Stimulated activated CD4-positive, alpha-beta T cell treated with anti-CD3 and anti-CD28 coated beads, Interleukin-1b, Interleukin-23, amount 100 ng/mL, for 24 hours (primary cell): ENCODE measurements around the gene ELOVL2.
"Not testable (repeated sequence)": the region's sequence is repeated elsewhere in the genome, so short reads cannot be mapped to it uniquely, and the experiment has no call there.

ENCODE experiments used
- DNase-seq, 4 experiments: peaks; one replicate each; pipeline ENCODE4 v3.0.0-alpha.2; 2020; ENCODE audit warnings: low read depth in 4 of 4, low spot score in 1 of 4

ELOVL2 gene

DNA sequence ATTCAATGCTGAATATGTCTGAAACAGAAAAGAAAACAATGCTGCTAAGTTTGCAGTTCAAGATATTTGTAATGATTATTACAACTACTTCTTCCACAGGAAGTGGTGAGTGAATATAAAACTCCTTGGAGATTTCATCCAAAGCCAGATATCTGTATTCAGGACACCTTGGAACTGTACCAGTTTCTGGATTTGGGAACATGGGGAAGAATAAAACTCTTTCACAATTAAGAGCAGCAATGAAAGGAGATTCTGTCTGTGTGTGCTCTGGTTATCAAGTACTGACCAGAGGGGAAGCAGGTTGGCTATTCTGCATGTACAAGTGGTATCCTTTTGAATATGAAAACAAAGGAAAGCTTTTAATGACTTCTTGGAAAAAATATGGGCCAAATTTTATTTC is 21.1 kb downstream of the ELOVL2 start:
- DNase-seq: no peak

DNA sequence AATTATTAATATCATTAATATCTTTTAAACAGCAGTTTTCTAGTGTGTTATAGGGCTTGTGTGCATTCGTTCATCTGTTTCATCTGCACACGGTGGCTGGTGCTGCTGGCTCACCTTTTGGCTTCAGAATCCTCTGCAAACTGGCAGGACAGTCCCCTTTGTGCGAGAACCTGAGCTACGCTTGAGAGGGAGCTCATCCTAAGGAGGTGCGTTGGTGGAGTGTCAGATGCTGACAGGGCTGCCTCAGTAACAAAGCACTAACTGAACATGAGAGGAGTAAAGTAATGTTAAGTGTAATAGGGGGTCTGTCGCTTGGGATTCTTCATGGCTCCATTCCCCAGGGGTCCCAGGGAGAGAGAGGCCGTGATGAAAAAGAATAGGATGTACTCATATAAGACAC is 22.4 kb downstream of the ELOVL2 start:
- DNase-seq: no peak

DNA sequence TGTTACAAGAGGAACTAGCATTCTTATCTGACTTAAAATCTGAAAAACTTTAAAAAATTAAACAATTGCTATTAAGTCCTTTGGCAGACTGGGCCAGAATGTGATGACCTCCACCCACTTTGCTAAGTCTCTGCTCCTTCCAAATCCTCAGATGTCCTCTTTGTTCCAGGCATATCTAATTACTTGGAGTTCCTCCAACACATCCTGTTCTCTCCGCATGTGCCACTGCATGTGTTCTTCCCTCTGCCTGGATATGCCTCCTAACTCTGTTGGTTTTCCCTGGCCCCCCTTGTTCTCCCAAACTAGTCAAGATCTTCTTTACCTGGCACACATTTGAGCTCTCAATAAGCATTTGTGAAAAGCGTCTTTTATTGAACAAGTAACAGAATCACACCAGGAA is 23.1 kb downstream of the ELOVL2 start:
- DNase-seq: no peak

DNA sequence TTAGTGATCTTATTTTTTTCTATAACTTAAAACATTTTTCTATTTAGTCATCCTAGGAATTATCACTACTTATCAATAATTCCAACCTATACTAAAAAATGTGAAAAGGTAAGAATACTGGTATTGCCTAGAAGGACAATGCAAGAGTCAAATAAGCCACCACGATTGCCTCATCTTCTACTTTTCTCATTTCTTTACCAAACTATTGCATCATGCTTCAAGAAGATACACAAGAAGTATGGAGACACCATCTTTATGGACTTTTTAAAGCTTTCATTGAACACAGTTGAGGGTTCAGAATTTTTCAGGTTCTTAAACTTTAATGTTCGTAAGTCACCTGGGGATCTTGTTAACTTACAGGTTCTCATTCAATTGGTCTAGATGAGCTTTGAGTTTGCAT is 25.9 kb downstream of the ELOVL2 start:
- no peak for DNase-seq

DNA sequence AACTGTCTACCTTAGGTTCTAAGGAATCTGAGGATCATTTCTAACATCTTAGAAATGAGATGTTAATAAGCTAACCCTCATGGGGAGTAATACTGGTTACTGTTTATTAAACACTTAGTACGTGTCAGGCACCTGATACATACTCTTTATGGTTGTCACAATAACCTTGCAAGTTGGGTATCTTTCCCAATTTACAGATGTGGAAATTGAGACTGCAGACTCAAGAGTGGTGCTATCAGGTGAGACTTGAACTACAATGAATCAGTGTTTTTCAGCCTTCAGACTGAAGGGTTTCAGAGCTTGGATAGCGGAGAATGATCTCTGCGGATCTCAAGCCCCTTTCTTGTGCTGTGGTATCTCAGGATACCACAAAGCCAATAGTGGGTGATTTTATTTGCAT is 27.0 kb downstream of the ELOVL2 start:
- no peak for DNase-seq

DNA sequence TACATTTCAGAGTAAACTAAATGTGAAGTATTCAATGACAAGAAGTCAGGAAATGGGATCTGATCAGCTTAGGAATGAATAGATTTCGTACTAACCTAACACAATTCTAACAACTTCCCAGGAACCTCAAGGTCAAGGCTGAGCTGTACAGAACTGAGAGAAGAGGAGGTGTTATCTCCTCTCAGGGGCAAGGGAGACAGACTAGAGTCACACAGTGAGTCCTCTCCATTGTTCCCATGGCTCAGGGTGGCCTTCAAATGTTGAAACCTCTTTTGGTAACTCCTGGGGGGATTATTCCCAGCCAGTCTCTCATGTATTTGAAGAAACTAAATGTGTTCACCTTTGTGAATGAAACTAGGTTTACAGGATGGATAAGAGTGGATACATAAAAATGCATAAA is 27.7 kb downstream of the ELOVL2 start:
- no peak for DNase-seq

DNA sequence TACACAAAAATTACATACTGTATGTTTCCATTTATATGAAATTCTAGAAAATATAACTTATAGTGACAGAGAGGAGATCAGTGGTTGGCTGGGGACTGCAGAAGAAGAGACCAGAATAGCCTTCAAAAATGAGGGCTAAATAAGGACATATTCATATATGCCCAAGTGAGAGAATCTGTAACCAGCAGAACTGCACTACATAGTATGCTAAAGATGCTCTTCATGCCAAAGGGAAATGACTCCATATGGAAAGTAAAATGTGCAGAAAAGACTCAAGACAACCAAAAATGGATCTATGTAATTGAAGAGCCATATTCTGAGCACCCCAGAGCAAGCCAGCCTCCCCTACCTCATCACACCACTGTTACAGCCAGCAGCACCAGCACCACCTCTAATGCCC is 29.0 kb downstream of the ELOVL2 start:
- DNase-seq: no peak

DNA sequence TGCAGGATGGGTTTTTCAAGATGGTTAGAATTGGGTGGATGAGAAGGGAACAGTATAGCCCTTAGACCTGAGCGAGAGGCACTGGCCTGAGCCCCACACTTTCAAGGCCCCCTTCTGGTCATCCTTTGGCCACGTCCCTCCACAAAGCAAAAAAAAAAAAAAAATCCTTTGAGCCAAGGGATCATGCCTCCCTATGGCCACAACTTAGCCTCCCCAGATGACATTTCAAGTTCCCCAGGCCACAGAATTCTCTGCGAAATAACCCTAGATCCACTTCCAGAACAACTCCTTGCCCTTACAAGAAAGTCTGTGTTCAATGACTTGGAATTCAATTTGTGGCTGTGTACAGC is 30.4 kb downstream of the ELOVL2 start:
- DNase-seq: no peak

DNA sequence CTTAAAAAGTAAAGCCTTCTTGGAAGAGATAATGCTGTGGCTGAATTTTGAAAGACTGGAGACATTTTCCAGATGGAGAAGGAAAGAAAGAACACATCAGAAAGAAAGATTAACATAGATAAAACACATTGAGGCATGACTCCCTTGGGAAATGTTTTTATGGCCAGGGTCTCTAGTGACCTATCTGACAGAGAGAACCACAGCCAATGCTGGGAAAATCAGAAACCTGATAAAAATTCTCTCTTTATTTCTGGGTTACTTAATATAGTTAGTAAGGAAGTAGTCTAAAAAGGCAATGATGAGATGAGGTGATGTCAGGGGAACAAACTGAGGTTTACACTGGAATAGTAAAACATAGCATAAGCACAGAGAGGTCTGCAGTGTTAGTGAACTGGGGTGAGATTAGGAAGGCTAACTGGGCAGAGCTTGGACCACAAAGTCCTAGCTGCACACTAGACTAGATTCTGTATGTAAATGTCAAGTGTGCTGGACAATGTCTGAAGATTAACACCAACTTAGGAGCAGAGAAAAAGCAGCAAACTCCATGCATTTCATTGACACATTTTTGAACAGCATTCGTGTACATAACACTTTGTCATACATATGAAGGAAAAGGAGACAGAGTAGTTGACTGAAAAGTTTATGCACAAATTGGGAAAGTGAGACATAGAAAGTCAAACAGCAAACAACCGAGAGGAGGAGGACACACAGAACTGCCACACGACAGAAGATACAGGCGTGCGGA is 31.0 kb downstream of the ELOVL2 start:
- no peak for DNase-seq

DNA sequence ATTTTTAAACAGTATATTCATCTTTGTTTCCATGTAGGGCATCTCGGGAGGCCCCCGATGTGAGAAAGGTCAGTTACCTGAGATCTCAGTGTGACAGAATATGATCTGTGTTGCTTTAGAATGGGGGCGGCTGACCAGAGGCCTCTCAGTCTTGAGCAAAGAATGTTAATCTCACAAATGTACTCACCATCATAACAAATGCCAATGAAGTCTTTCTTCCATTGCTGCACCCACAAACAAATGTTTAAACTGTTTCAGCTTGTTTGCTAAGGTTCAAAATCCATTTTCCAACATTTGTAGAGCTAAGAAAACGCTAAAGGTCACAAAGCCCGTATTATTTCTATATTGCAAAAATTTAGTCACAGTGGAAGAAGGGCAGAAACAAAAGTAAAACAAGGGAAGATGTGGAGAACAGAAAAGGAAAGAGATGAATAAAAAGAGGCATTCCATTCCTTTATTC is 31.8 kb downstream of the ELOVL2 start:
- DNase-seq: no peak

DNA sequence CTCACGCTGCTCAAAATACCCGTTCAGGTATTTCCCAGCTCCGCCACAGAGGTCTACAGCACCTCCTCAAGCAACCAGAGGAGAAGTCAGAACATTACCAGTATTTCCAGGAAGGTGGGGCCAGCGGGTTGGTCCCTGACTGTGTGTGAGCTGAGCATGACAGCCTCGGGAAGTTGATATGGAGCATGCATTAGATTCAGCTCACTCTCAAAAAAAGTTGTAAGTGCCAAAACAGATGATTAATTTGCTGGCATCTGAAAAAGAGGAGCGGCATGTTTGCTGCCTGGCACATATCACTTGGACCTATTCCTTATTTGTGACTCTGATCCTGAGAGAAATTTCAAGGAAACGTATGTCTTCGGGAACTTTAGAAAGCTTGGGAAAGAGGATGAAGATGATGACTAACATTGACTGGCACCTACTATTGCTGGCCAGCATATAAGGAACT is 32.3 kb downstream of the ELOVL2 start:
- DNase-seq: no peak

DNA sequence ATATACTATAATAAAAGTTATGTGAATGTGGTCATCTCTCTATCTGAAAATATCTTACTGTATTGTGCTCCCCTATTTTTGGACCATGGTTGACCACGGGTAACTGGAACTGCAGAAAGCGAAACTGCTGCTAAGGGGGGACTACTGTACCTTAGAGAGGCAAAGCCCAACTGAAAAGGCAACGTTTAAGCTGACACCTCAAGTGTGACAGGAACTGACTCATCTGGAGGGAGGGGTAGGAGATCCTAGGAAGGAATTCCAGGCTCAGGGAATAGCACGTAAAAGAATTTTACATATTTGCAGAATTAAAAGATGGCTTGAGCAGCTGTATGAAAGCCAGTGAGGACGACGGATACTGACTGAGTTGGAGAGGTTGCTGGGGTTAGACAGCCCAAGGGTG is 34.8 kb downstream of the ELOVL2 start:
- DNase-seq: no peak

DNA sequence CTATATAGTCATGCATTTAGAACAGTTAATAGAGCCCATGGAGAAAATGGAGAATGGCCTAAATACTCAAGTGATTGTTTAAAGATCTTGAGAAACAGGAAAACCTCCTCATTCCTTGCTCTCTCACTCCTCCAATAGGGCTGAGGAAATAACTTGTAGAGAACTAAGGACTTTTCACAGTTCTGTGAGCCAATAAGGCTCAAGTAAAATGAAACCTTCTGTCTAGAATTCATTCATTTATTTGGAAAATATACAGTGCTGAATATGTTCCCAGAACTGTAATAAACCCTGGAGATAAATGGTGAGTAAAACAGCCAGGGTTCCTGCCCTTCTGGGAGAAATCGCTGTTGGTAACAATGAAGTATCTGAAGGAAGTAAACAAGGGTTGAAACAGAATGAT is 35.3 kb downstream of the ELOVL2 start:
- no peak for DNase-seq

DNA sequence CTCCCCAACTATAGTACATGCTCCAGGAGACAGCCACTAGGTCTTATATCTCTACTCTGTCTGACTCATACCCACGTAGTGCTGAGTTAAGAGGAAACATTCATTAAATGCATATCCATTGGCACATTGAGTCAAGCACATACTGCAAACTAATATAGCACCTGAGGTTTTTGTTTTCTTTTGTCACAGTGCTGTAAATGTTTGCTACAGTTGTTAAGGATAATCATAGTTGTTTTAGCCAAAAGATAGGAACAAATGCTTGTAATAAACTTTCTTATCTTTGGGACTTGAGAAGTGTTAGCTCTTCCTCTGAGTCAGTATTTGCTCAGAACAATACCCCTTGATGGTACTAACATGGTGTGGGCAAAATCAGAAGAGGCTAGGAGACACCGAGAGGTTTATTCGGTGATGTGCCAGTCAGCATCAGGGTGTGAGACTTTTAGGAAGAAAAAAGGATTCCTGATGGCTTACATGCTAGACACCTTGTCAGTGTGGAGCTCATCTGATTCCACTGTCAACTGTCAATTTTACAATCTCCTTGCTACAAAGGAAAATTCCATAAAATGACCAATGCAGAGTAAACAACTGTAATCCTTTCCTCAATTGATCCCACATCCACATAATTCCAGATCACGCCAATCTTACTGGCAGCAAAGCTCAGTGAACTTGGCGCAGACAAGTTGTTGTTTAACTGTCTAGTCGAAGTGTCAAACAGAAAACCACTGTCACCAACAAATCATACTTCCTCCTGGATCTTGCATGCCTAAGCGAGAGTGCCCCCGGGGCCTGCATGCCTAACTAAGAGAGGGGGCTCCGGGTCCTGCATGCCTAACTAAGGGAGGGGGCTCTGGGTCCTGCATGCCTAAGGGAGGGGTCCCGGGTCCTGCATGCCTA is 36.1 kb downstream of the ELOVL2 start:
- no peak for DNase-seq

DNA sequence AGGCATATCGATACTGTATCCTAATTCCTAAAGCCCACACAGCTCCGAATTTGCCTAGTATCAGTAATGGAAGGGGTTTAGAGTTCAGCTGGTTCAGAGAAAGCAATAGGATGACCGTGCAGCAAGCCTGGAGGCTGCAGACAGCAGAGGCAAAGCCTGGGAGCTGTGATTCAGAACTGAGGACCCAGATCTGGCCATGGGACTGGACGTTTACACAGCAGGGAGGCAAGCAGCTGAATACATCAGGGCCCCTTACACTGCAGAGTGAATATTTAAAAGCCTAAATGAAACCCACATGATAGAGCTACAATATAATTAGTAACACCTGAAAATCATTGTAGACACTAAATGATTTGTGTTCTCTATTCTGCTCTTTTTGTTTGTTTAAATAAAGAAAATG is 38.0 kb downstream of the ELOVL2 start:
- DNase-seq: no peak

DNA sequence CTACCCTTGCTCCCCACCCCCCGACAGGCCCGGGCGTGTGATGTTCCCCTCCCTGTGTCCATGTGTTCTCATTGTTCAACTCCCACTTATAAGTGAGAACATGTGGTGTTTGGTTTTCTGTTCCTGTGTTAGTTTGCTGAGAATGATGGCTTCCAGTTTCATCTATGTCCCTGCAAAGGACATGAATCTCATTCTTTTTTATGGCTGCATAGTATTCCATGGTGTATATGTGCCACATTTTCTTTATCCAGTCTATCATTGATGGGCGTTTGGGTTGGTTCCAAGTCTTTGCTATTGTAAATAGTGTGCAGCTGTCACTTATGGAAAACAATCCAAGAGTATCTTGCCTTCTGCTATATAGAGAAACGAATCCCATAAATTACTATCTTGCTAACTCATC is 40.8 kb downstream of the ELOVL2 start:
- not testable (repeated sequence) for DNase-seq

DNA sequence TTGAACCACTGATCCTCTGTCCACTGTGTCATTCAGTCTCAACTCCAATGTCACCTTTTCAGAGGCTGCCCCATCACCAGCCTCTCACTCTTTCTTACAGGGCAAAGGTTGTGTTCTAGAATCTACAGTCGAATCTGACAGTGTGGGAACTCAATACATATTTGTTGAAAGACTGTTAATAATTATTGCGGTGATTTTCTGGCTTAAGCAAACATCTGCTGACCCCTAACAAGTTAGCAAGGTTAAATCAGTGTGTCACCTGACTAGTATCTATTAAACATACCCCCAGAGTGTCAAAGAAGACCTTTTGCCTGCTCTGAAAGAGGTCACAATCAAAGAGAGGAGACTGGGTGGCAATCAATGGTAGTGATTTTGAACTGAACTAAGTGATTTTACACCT is 41.9 kb downstream of the ELOVL2 start:
- DNase-seq: no peak

DNA sequence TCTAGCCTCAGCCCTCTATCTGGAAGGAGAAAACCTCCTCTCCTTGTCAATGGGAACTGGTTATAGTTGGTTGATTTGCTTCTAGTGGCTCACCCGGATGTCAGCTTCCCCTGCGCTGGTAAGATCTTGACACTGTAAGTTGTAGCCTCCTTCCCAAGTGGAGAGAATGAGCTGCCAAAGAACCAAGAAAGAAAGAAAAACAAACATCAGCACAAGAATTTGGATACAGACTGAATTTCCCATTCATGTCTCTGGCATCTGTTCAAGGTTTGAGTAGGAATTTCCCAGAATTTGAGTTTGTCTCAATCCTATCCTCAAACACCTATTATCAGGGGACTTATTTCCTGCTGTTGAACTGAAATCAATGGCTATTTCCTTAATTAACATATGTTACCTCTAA is 44.1 kb downstream of the ELOVL2 start:
- no peak for DNase-seq

DNA sequence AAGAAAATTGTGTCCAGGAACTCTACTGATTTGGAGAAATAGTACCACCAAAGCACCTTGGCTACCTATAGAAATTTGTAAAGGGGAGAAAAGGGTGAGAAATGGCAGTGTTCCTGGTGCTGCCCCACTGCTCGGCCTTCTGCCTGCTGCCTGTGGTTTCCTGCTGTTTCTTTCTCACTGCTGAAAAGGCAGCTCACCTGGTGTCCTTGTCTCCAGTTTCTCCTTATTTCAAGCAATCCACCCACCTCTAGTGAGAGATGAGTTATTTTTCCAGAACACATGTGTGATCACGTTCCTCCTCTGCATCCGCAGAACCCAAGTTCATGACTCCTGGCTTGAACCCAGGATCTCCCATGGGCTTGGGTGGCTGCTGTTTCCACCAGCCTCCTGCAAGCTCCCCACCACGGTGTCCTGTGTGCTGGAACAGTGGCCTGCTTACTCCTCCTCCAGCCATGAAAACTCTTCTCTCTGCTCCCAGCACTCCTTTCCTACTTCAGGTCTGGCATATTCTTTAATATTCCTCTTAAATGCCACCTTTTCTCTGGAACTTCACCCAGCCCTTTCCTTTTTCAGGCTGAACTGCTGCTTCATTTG is 48.9 kb downstream of the ELOVL2 start:
- DNase-seq: no peak

DNA sequence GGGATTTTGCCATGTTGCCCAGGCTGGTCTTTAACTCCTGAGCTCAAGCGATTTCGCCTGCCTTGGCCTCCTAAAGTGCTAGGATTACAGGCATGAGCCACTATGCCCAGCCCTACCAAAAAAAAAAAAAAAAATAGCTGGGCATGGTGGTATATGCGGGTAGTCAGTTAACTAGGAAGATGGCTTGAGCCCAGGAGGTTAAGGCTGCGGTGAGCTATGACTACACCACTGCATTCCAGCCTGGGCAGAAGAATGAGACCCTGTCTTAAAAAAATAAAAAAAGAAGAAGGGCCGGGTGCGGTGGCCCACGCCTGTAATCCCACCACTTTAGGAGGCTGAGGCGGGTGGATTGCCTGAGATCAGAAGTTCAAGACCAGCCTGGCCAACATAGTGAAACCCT is 50.2 kb downstream of the ELOVL2 start:
- no peak for DNase-seq

DNA sequence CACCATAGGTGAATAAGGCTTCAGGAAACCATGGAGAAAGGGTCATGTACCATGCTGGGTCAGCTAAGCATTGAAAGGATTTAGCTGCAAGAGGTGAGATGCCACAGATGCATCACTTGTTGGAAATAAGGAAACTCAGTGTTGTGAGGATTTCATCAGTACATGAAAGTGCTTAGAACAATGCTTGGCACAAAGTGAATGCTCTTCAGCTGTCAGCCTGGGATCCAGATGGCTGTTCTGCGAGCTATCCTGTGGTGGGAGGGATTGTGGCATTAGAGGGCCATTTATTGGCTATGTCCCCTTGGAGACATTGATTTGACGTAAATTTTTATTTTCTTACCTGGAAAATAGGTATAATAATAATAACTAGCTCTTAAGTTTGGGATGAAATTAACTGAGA is 53.0 kb downstream of the ELOVL2 start:
- DNase-seq: no peak

DNA sequence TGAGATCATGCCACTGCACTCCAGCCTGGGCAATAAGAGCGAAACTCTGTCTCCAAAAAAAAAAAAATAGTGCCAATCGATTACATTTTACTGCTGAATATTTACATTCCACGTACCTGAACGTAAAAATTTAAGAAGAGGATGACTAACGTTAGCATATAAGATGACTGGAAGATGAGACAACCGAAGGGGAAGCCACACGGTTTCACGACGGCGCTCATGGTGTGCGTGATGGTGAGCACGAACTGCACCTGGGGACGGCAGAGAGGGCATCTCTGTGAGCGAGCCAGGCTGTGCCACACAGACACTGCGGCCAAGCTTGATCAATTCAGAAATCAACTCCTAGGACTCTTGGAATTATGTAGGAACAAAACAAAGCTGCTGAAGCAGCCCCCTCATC is 54.5 kb downstream of the ELOVL2 start:
- no peak for DNase-seq
